ENCODE measurements around the gene MANSC1. TPM values are rescaled to one million over a fixed set of nuclear protein-coding genes. Genes with fewer than 3 reads are reported as not detected.

Gene MANSC1
- total RNA-seq, 1 donor from 2014 or later: 5.6 TPM

- no peak for DNase-seq (ENCODE audit: low read depth, low spot score)
- no peaks in the 10 kb centered on the region for H3K27me3 Mint-ChIP-seq (ENCODE audit: low read depth)
- peaks cover 7% of the 10 kb centered on the region for H3K36me3 Mint-ChIP-seq (ENCODE audit: low read depth)
- peaks cover 7% of the 10 kb centered on the region for H3K9me3 Mint-ChIP-seq
- no peak overlapping the region for H3K4me3 Mint-ChIP-seq
- peaks cover 8% of the 10 kb centered on the region for H3K4me1 Mint-ChIP-seq
- no peak overlapping the region for H3K27ac Mint-ChIP-seq (ENCODE audit: unreplicated experiment)
- TF ChIP-seq CTCF (conservative IDR thresholded peaks at IDR 0.05): no peak
These were observed 46.7 kb upstream of the MANSC1 start for GRCh38 chr12:12396694-12397093.

GRCh38 chr12:12393171-12393570 is 43.1 kb upstream of the MANSC1 start:
- no peaks in the 10 kb centered on the region for H3K27me3 Mint-ChIP-seq (ENCODE audit: low read depth)
- H3K36me3 Mint-ChIP-seq (ENCODE audit: low read depth): peaks cover 3% of the 10 kb centered on the region
- H3K4me1 Mint-ChIP-seq: no peaks in the 10 kb centered on the region
- H3K4me3 Mint-ChIP-seq: no peak overlapping the region
- DNase-seq (ENCODE audit: low read depth, low spot score): no peak
- H3K27ac Mint-ChIP-seq (ENCODE audit: unreplicated experiment): no peak overlapping the region
- H3K9me3 Mint-ChIP-seq: no peaks in the 10 kb centered on the region
- TF ChIP-seq CTCF (conservative IDR thresholded peaks at IDR 0.05): no peak

- H3K4me1 Mint-ChIP-seq: peaks cover 4% of the 10 kb centered on the region
- no peak overlapping the region for H3K27ac Mint-ChIP-seq (ENCODE audit: unreplicated experiment)
- no peaks in the 10 kb centered on the region for H3K9me3 Mint-ChIP-seq
- TF ChIP-seq CTCF (conservative IDR thresholded peaks at IDR 0.05): no peak
- DNase-seq (ENCODE audit: low read depth, low spot score): no peak
- no peaks in the 10 kb centered on the region for H3K27me3 Mint-ChIP-seq (ENCODE audit: low read depth)
- H3K36me3 Mint-ChIP-seq (ENCODE audit: low read depth): peaks cover 3% of the 10 kb centered on the region
- H3K4me3 Mint-ChIP-seq: no peak overlapping the region
These were observed 42.4 kb upstream of the MANSC1 start for GRCh38 chr12:12392413-12392812.

- H3K27me3 Mint-ChIP-seq (ENCODE audit: low read depth): no peaks in the 10 kb centered on the region
- TF ChIP-seq CTCF (conservative IDR thresholded peaks at IDR 0.05): no peak
- H3K27ac Mint-ChIP-seq (ENCODE audit: unreplicated experiment): no peak overlapping the region
- H3K4me1 Mint-ChIP-seq: peaks cover 25% of the 10 kb centered on the region
- no peak overlapping the region for H3K4me3 Mint-ChIP-seq
- DNase-seq (ENCODE audit: low read depth, low spot score): no peak
- no peaks in the 10 kb centered on the region for H3K9me3 Mint-ChIP-seq
- H3K36me3 Mint-ChIP-seq (ENCODE audit: low read depth): peaks cover 3% of the 10 kb centered on the region
These were observed 37.5 kb upstream of the MANSC1 start for GRCh38 chr12:12387501-12387900.

GRCh38 chr12:12384571-12385340 is 34.7 kb upstream of the MANSC1 start:
- peaks cover 34% of the 10 kb centered on the region for H3K4me1 Mint-ChIP-seq
- DNase-seq (ENCODE audit: low read depth, low spot score): no peak
- H3K36me3 Mint-ChIP-seq (ENCODE audit: low read depth): peaks cover 5% of the 10 kb centered on the region
- TF ChIP-seq CTCF (conservative IDR thresholded peaks at IDR 0.05): no peak
- peak overlapping the region; percentile 15 for H3K4me3 Mint-ChIP-seq
- H3K27ac Mint-ChIP-seq (ENCODE audit: unreplicated experiment): peak overlapping the region; percentile 82
- H3K9me3 Mint-ChIP-seq: no peaks in the 10 kb centered on the region
- no peaks in the 10 kb centered on the region for H3K27me3 Mint-ChIP-seq (ENCODE audit: low read depth)
